ENCODE results near the gene OR8B4. TPM values are rescaled to one million over a fixed set of nuclear protein-coding genes. Genes with fewer than 3 reads are reported as not detected.
"Not testable (repeated sequence)": the region's sequence is repeated elsewhere in the genome, so short reads cannot be mapped to it uniquely, and the experiment has no call there.

The OR8B4 gene
- total and polyA plus RNA-seq, 2 experiments from 2014 or later = not detected

DNA sequence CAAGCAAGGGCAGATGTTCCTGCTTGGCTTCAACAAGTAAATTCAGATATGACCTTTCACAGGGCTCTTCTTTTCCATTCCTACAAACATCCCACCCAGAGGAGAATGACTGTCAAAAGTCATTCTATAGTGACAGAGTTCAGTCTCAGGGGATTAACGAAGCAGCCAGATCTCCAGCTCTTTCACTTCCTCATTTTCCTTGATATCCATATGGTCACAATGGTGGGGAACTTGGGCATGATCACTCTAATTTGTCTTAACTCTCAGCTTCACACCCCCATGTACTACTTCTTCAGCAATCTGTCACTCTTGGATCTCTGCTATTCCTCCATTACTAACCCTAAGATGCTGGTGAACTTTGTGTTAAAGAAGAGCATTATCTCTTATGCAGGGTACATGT is 35.8 kb upstream of the OR8B4 start (continued):
- TF ChIP-seq EZH2 (IDR thresholded peaks at IDR 0.05; ENCODE audit: low read depth, unreplicated experiment) (no peak), NANOG (IDR thresholded peaks at IDR 0.05; ENCODE audit: borderline replicate concordance) (no peak), EZH2phosphoT487 (IDR thresholded peaks at IDR 0.05; ENCODE audit: unreplicated experiment) (no peak), JUNB (IDR thresholded peaks at IDR 0.05; ENCODE audit: unreplicated experiment) (no peak), STAT1 (IDR thresholded peaks at IDR 0.05; ENCODE audit: unreplicated experiment) (no peak)

DNA sequence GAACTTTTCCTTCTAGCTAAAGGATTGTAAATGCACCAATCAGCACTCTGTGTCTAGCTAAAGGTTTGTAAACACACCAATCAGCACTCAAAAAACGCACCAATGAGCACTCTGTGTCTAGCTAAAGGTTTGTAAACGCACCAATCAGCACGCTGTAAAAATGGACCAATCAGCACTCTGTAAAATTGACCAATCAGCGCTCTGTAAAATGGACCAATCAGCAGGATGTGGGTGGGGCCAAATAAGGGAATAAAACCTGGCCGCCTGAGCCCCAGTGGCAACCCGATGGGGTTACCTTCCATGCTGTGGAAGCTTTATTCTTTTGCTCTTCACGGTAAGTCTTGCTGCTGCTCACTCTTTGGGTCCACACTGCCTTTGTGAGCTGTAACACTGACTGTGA is 34.7 kb upstream of the OR8B4 start:
- H2AFZ ChIP-seq; H3K4me2 ChIP-seq; H3K4me3 ChIP-seq; H3K27me3 Mint-ChIP-seq (ENCODE audit: insufficient read depth, low read depth, poor library complexity); H3F3A ChIP-seq (replicated peaks; ENCODE audit: low read depth); H3K9me3 Mint-ChIP-seq; H3K9me2 ChIP-seq (ENCODE audit: insufficient read depth); H3K27ac ChIP-seq (ENCODE audit: low read depth); H3K27ac Mint-ChIP-seq; H3K79me2 ChIP-seq (replicated peaks; ENCODE audit: insufficient read depth); H3K36me3 ChIP-seq (ENCODE audit: insufficient read depth); H3K27me3 ChIP-seq (ENCODE audit: insufficient read depth); DNase-seq (ENCODE audit: low spot score); H3K4me1 ChIP-seq (ENCODE audit: insufficient read depth); H4K20me1 ChIP-seq (replicated peaks; ENCODE audit: insufficient read depth); H3K4me3 Mint-ChIP-seq; H3K4me1 Mint-ChIP-seq; H3K36me3 Mint-ChIP-seq (ENCODE audit: low read depth); ATAC-seq: not testable (repeated sequence)

DNA sequence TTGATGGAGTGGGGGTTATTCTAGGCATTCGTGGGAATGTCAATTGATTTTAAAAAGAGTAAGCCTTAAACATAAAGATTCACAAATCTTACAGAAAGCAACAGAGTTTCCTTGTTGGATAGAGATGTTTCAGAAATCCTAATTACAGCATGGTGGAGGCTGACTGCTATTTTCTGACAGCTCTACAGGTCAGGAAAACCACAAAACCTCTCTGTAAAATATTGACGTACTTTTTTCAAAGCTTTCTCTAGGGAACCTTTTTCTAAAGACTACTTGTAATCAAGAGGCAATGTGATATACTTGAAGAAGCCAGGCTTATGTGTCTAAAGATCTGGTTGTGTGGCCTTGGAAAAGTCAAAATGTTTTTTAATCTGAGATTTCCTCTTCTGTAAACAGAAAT is 29.9 kb upstream of the OR8B4 start:
- no peak for TF ChIP-seq CREB1 (CRISPR knock-in tag; IDR thresholded peaks at IDR 0.05; ENCODE audit: low read depth)
- TF ChIP-seq JUNB (IDR thresholded peaks at IDR 0.05; ENCODE audit: unreplicated experiment) = no peak
- TF ChIP-seq ZNF114 (CRISPR knock-in tag; IDR thresholded peaks at IDR 0.05) = no peak
- TF ChIP-seq, protein P1, sequence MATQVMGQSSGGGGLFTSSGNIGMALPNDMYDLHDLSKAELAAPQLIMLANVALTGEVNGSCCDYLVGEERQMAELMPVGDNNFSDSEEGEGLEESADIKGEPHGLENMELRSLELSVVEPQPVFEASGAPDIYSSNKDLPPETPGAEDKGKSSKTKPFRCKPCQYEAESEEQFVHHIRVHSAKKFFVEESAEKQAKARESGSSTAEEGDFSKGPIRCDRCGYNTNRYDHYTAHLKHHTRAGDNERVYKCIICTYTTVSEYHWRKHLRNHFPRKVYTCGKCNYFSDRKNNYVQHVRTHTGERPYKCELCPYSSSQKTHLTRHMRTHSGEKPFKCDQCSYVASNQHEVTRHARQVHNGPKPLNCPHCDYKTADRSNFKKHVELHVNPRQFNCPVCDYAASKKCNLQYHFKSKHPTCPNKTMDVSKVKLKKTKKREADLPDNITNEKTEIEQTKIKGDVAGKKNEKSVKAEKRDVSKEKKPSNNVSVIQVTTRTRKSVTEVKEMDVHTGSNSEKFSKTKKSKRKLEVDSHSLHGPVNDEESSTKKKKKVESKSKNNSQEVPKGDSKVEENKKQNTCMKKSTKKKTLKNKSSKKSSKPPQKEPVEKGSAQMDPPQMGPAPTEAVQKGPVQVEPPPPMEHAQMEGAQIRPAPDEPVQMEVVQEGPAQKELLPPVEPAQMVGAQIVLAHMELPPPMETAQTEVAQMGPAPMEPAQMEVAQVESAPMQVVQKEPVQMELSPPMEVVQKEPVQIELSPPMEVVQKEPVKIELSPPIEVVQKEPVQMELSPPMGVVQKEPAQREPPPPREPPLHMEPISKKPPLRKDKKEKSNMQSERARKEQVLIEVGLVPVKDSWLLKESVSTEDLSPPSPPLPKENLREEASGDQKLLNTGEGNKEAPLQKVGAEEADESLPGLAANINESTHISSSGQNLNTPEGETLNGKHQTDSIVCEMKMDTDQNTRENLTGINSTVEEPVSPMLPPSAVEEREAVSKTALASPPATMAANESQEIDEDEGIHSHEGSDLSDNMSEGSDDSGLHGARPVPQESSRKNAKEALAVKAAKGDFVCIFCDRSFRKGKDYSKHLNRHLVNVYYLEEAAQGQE (IDR thresholded peaks at IDR 0.05; ENCODE audit: unreplicated experiment) = no peak
- TF ChIP-seq NANOG (IDR thresholded peaks at IDR 0.05; ENCODE audit: borderline replicate concordance) = no peak
- no peak for TF ChIP-seq EZH2phosphoT487 (IDR thresholded peaks at IDR 0.05; ENCODE audit: unreplicated experiment)
- Histone ChIP-seq H3K36me3 (ENCODE audit: insufficient read depth) (no peaks in the 10 kb centered on the region), H3K9me2 (ENCODE audit: insufficient read depth) (no peaks in the 10 kb centered on the region), H3K79me2 (replicated peaks; ENCODE audit: insufficient read depth) (no peaks in the 10 kb centered on the region), H3K4me3 (no peak overlapping the region), H3K27ac (ENCODE audit: low read depth) (no peak overlapping the region), H4K20me1 (replicated peaks; ENCODE audit: insufficient read depth) (no peaks in the 10 kb centered on the region), H3F3A (replicated peaks; ENCODE audit: low read depth) (no peaks in the 10 kb centered on the region), H3K27me3 (ENCODE audit: insufficient read depth) (no peaks in the 10 kb centered on the region), H3K4me1 (ENCODE audit: insufficient read depth) (peaks cover 12% of the 10 kb centered on the region), H2AFZ (no peak overlapping the region), H3K4me2 (0 out of 2 replicates have a peak overlapping the region, but pooled peaks have one; percentile 59)
- H3K4me1 Mint-ChIP-seq = peaks cover 10% of the 10 kb centered on the region
- ATAC-seq (no peak), DNase-seq (ENCODE audit: low spot score) (no peak)
- no peak overlapping the region for H3K27ac Mint-ChIP-seq
- no peaks in the 10 kb centered on the region for H3K36me3 Mint-ChIP-seq (ENCODE audit: low read depth)
- H3K4me3 Mint-ChIP-seq = no peak overlapping the region
- 0 out of 3 replicates have a peak, but pooled peaks cover under 1% of the 10 kb centered on the region for H3K9me3 Mint-ChIP-seq
- no peaks in the 10 kb centered on the region for H3K27me3 Mint-ChIP-seq (ENCODE audit: insufficient read depth, low read depth, poor library complexity)
